Measurements from ENCODE around the gene MT1A. TPM values are rescaled to one million over a fixed set of nuclear protein-coding genes. Genes with fewer than 3 reads are reported as not detected.

Gene MT1A
- total RNA-seq, 1 donor from 2014 or later, result 4.9 TPM

- H3K36me3 ChIP-seq, result no peaks in the 10 kb centered on the region
- no peak for TF ChIP-seq CTCF (IDR thresholded peaks at IDR 0.05)
- DNase-seq (no peak), ATAC-seq (no peak)
- H3K27ac ChIP-seq, result no peak overlapping the region
- H3K9me3 ChIP-seq, result no peaks in the 10 kb centered on the region
- peaks cover 9% of the 10 kb centered on the region for H3K4me1 ChIP-seq
- no peak overlapping the region for H3K4me3 ChIP-seq
- peaks cover 14% of the 10 kb centered on the region for H3K27me3 ChIP-seq
- intact Hi-C loops (cut with DNase I), result no loop called here
Observed at GRCh38 chr16:56593573-56594291, 44.7 kb upstream of the MT1A start.

DNA sequence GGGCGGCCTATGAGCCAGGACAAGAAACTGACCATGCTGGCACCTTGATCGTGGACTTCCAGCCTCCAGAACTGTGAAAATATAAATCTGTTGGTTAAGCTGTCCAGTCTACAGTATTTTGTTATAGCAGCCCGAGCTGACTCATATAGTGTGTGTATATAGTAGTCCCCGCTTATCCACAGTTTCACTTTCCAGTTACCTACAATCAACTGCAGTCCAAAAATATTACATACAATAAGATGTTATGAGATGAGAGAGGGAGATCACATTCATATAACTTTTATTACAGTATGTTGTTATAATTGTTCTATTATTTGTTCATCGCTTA, 44.2 kb upstream of the MT1A start:
- intact Hi-C loops (cut with DNase I), result no loop called here
- Histone ChIP-seq H3K36me3 (no peaks in the 10 kb centered on the region), H3K4me1 (peaks cover 6% of the 10 kb centered on the region), H3K27ac (no peak overlapping the region), H3K27me3 (peaks cover 9% of the 10 kb centered on the region), H3K4me3 (no peak overlapping the region), H3K9me3 (no peaks in the 10 kb centered on the region)
- TF ChIP-seq CTCF (IDR thresholded peaks at IDR 0.05), result no peak
- no peak for DNase-seq
- no peak for ATAC-seq

DNA sequence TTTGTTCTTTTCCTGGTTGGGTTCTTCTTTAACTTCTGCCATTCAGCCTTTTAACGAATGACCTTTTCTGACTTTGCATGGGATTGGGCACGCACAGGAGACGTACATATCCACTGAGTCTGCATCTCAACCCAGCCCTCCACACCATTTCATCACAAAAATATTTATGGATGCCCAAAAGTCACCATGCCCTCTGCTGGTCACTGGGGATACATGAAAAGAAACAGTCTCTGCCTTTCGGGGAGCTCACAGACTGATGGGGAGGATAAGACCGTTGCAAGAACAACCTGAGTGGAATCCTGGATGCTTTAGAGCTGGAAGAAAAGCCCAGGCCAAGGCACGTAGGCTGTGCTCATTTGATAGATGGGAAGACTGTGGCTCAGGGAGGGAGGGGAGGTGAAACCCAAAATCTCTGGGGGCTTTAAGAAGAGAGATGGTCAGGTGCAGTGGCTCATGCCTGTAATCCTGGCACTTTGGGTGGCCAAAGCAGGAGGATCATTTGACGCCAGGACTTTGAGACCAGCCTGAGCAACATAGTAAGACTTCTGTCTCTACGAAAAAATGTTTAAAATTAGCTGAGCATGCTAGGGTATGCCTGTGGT, 38.0 kb upstream of the MT1A start:
- H3K4me1 ChIP-seq, result no peaks in the 10 kb centered on the region
- intact Hi-C loops (cut with DNase I), result no loop called here

GRCh38 chr16:56601325-56601724, 37.1 kb upstream of the MT1A start:
- Histone ChIP-seq H3K36me3 (no peaks in the 10 kb centered on the region), H3K4me3 (no peak overlapping the region), H3K9me3 (no peaks in the 10 kb centered on the region), H3K4me1 (peaks cover 5% of the 10 kb centered on the region), H3K27me3 (no peaks in the 10 kb centered on the region), H3K27ac (no peak overlapping the region)
- no peak for ATAC-seq
- no peak for TF ChIP-seq CTCF (IDR thresholded peaks at IDR 0.05)
- no peak for DNase-seq
- intact Hi-C loops (cut with DNase I), result no loop called here

More for the DNA sequence above, 38.0 kb upstream of the MT1A start:
- no peaks in the 10 kb centered on the region for H3K9me3 ChIP-seq
- no peak overlapping the region for H3K4me3 ChIP-seq
- DNase-seq (no peak), ATAC-seq (peak; percentile 75)
- peak; percentile 70 for TF ChIP-seq CTCF (IDR thresholded peaks at IDR 0.05)
- H3K27ac ChIP-seq, result no peak overlapping the region
- H3K36me3 ChIP-seq, result no peaks in the 10 kb centered on the region
- no peaks in the 10 kb centered on the region for H3K27me3 ChIP-seq

DNA sequence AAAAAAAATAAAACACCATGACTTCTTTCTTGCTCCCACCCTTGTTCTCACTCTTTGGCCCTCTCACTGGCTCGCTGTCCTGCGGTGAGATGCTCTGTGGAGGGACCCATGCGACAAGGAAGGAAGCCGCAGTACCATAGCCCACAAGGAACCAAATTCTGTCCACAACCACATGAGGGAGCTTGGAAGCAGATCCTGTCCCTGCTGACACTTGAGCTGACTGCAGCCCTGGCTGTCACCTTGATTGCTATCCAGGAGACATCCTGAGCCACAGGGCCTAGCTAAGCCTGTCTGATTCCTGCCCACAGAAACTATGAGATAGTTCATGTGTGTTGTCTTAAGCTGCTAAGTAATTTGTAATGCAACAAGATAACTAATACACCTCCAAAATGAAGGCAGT, 34.9 kb upstream of the MT1A start:
- no peak for DNase-seq
- no peak overlapping the region for H3K27ac ChIP-seq
- ATAC-seq, result peak; percentile 7

More for the DNA sequence above, 34.9 kb upstream of the MT1A start:
- peak; percentile 49 for TF ChIP-seq CTCF (IDR thresholded peaks at IDR 0.05)
- H3K4me3 ChIP-seq, result no peak overlapping the region
- no peaks in the 10 kb centered on the region for H3K27me3 ChIP-seq
- peaks cover 20% of the 10 kb centered on the region for H3K4me1 ChIP-seq
- H3K36me3 ChIP-seq, result no peaks in the 10 kb centered on the region
- intact Hi-C loops (cut with DNase I), result no loop called here
- no peaks in the 10 kb centered on the region for H3K9me3 ChIP-seq
